ENCODE data around the gene UNKL.
A peak's percentile ranks its signal among the peaks of the same experiment; 100 is the strongest.

Gene UNKL

DNA sequence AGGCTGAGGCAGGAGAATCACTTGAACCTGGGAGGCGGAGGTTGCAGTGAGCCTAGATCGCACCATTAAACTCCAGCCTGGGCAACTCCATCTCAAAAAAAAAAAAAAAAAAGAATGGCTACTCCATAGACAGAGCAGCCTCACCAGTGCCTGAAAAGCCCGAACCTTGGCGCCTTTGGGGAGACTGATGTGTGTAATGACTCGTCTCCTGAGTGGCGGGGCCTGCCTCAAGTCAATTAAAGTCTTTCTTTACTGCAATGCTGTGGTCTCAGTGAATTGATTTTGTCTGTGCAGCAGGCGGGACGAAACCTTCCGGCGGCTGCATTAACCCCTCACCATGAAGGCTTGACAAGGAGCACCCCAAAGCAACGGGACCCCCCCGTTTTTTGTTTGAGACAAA is 9.5 kb upstream of the UNKL start:
- Mint-ChIP-seq H3K4me1 (no peaks in the 10 kb centered on the region), H3K27me3 (no peaks in the 10 kb centered on the region), H3K27ac (ENCODE audit: low read depth) (no peak overlapping the region), H3K4me3 (no peak overlapping the region), H3K36me3 (ENCODE audit: insufficient read depth) (peaks cover 9% of the 10 kb centered on the region), H3K9me3 (no peaks in the 10 kb centered on the region)
- DNase-seq (ENCODE audit: low spot score in 2 of 2) (no peak), ATAC-seq (replicated peaks; ENCODE audit: extremely low read depth, poor library complexity, severe bottlenecking) (no peak)

DNA sequence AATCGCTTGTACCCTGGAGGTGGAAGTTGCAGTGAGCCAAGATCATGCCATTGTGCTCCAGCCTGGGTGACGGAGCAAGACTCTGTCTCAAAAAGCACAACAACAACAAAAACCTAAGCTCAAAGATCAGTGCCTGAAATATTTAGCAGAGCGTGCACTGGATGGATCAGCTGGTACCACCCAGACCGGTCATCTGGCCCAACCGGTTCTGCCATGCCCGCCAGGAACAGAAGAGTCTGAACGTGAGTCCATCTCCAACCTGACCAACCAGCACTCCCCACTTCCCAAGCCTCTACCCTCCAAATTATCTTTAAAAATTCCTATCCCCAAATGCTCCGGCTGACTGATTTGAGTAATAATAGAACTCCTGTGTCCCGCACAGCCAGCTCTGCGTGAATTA is 7.6 kb upstream of the UNKL start:
- H3K4me3 Mint-ChIP-seq, result peak overlapping the region; percentile 90
- peak overlapping the region; percentile 96 for H3K27ac Mint-ChIP-seq (ENCODE audit: low read depth)
- ATAC-seq (replicated peaks; ENCODE audit: extremely low read depth, poor library complexity, severe bottlenecking), result no peak
- H3K9me3 Mint-ChIP-seq, result no peaks in the 10 kb centered on the region
- no peak for DNase-seq (ENCODE audit: low spot score in 2 of 2)
- peaks cover 14% of the 10 kb centered on the region for H3K36me3 Mint-ChIP-seq (ENCODE audit: insufficient read depth)
- H3K4me1 Mint-ChIP-seq, result no peaks in the 10 kb centered on the region
- H3K27me3 Mint-ChIP-seq, result no peaks in the 10 kb centered on the region

DNA sequence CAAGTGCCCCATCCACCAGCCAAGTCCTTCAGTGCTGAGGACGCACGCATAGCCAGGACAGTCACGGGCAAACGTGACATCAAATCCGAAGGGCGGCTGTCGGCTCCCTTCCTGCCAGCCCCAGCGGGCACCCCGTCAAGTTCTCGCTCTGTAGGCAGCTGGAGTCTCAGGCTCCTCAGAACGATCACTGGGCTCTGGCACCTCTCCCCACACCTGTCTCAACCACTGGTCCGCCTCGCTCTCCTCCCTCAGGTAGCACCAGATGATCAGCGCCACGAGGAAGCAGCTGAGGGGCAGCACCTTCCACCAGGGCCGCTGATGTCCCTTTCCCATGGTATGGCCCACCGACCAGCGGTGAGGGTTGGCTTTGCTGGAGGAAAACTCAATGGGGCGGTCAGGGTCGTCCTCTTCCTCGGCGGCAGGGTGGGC is 5.6 kb upstream of the UNKL start:
- Mint-ChIP-seq H3K36me3 (ENCODE audit: insufficient read depth) (peaks cover 16% of the 10 kb centered on the region), H3K4me3 (peak overlapping the region; percentile 90), H3K9me3 (no peaks in the 10 kb centered on the region), H3K27me3 (no peaks in the 10 kb centered on the region), H3K4me1 (peaks cover 7% of the 10 kb centered on the region), H3K27ac (ENCODE audit: low read depth) (peak overlapping the region; percentile 96)
- ATAC-seq (replicated peaks; ENCODE audit: extremely low read depth, poor library complexity, severe bottlenecking) (no peak), DNase-seq (ENCODE audit: low spot score in 2 of 2) (no peak)

DNA sequence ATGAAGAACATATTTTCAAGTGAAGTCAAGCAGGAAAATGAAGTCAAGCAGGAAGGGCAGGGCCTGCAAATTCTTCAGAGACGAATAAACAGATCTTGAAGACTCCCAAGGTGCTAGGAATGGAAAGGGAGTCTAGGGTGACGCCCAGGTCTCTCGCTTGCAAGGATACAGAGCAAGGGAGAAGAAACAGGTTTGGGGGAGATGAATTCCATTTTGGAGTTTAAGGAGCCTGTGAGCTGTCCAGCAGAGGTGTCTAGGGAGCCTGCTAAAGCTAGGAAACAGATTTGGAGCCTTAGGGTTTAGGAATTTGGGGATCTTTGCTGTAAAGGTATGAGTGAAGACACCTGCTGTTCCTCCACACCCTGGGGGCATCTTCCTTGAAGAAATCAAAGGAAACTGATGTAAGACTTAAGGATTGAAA is 2.0 kb upstream of the UNKL start:
- DNase-seq (ENCODE audit: low spot score in 2 of 2) (no peak), ATAC-seq (replicated peaks; ENCODE audit: extremely low read depth, poor library complexity, severe bottlenecking) (no peak)
- Mint-ChIP-seq H3K27me3 (no peaks in the 10 kb centered on the region), H3K4me1 (peaks cover 11% of the 10 kb centered on the region), H3K9me3 (no peaks in the 10 kb centered on the region), H3K27ac (ENCODE audit: low read depth) (no peak overlapping the region), H3K36me3 (ENCODE audit: insufficient read depth) (peaks cover 31% of the 10 kb centered on the region), H3K4me3 (peak overlapping the region; percentile 9)

DNA sequence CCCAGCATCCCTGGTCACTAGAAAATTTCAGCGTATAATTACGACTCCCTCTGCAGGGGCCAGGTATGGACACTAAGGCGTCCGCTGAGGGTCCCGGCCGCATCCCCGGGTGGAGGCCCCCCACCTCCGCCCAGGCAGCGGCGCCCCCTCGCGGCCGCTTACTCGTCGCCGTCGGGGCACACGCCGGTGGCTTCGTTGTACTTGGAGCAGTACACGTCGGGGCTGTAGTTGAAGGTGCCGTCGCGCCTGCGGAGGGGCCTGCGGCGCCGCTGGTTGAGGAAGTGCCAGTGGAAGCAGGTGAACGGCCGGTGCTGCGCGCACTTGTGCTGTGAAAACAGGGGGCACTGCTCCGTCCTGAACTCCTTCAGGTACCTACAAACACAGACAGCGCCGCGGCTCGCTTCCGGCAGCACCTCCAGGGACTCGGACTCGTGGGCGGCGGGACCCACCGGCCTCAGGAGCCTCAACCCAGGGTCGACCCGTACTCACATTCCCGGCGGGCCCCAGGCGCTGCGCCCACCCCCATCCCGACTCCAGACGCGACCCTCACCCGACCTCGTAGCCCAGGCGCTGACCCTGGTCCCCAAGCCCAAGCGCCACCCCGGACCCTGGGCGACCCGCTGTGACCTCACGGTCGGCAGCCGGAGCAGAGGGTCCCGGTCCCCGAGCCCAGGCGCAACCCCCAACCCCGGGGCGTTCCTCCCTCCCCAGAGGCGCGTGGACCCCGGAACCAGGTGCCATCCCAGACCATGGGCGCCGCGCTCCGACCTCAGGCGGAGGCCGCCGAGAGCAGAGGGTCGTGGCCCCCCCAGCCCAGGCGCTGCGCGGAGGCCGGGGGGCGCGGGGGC is 596 bp downstream of the UNKL start:
- H3K27me3 Mint-ChIP-seq, result no peaks in the 10 kb centered on the region
- H3K36me3 Mint-ChIP-seq (ENCODE audit: insufficient read depth), result peaks cover 37% of the 10 kb centered on the region

DNA sequence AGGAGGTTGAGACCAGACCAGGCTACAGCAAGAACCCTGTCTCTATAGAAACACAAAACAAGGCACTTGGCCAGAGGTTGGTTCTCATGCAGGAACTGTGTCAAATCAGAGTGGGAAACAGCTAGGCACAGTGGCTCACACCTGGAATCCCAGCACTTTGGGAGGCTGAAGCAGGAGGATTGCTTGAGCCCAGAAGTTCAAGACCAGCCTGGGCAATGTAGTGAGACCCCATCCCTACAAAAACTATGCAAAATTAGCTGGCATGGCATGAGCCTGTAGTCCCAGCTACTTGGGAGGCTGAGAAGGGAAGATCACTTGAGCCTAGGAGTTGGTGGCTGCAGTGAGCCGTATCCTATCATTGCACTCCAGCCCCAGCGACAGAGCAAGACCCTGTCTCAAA is 1.7 kb downstream of the UNKL start:
- Mint-ChIP-seq H3K4me1 (peaks cover 29% of the 10 kb centered on the region), H3K4me3 (peak overlapping the region; percentile 83), H3K27me3 (no peaks in the 10 kb centered on the region), H3K36me3 (ENCODE audit: insufficient read depth) (peaks cover 32% of the 10 kb centered on the region), H3K9me3 (no peaks in the 10 kb centered on the region), H3K27ac (ENCODE audit: low read depth) (no peak overlapping the region)
- no peak for DNase-seq (ENCODE audit: low spot score in 2 of 2)
- ATAC-seq (replicated peaks; ENCODE audit: extremely low read depth, poor library complexity, severe bottlenecking), result no peak

More for the DNA sequence above, 596 bp downstream of the UNKL start:
- Mint-ChIP-seq H3K4me1 (peaks cover 19% of the 10 kb centered on the region), H3K9me3 (no peaks in the 10 kb centered on the region), H3K27ac (ENCODE audit: low read depth) (peak overlapping the region; percentile 68), H3K4me3 (peak overlapping the region; percentile 83)
- ATAC-seq (replicated peaks; ENCODE audit: extremely low read depth, poor library complexity, severe bottlenecking) (peak; percentile 69), DNase-seq (ENCODE audit: low spot score in 2 of 2) (peak; percentile 41 to 46)

DNA sequence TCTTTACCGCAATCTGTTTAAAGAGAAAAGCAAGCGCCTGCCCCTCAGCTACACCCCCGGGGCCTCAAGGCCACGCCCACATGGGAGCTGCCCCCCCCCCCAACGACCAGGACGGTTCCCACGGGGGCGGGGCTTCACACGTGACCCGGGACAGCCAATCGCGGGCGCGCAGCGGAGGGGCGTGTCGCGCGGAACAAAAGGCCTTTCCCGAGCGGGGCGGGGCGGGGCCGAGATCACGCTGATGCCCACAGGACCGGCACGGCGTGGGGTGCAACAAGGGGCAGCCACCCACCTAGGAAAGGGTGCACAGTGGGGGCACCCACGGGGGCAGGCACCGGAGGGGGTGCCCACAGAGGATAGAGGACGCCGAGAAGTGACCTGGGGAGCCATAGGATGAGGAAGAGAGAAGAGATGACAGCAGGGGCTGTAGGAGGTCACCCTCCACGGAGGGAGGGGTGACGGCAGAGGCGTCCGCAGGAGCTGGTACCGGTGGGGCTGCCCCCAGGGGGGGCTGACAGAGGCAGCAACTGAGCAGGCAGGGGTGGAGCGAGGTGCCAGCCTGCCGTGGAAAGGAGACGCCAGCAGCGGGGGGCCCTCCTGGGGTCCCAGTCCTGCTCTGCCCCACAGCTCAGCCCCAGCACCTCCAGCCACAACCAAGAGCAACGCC is 6.2 kb downstream of the UNKL start:
- DNase-seq (ENCODE audit: low spot score in 2 of 2) (peak; percentile 93 to 95), ATAC-seq (replicated peaks; ENCODE audit: extremely low read depth, poor library complexity, severe bottlenecking) (peak; percentile 91)
- H3K4me1 Mint-ChIP-seq, result peaks cover 26% of the 10 kb centered on the region
- H3K4me3 Mint-ChIP-seq, result peak overlapping the region; percentile 76
- no peaks in the 10 kb centered on the region for H3K27me3 Mint-ChIP-seq
- H3K9me3 Mint-ChIP-seq, result no peaks in the 10 kb centered on the region
- peak overlapping the region; percentile 35 for H3K27ac Mint-ChIP-seq (ENCODE audit: low read depth)
- H3K36me3 Mint-ChIP-seq (ENCODE audit: insufficient read depth), result peaks cover 31% of the 10 kb centered on the region

DNA sequence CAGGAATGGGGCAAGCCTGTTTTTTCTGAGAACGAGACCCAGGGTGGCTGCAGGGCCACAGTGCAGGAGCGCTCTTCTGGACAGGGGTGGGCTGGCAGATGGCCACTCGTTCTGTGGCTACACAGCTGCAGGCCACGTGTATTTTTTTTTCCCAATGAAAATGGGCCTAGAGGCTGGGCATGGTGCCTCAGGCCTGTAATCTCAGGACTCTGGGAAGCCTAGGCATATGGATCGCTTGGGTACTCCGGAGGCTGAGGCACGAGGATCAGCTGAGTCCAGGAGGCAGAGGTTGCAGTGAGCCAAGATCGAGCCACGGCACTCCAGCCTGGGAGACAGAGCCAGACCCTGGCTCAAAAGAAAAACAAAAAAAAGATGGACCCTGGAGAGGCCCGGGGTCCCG is 6.8 kb downstream of the UNKL start:
- ATAC-seq (replicated peaks; ENCODE audit: extremely low read depth, poor library complexity, severe bottlenecking), result no peak
- no peak for DNase-seq (ENCODE audit: low spot score in 2 of 2)
- H3K4me3 Mint-ChIP-seq, result peak overlapping the region; percentile 76
- H3K36me3 Mint-ChIP-seq (ENCODE audit: insufficient read depth), result peaks cover 32% of the 10 kb centered on the region
- H3K27me3 Mint-ChIP-seq, result no peaks in the 10 kb centered on the region
- H3K27ac Mint-ChIP-seq (ENCODE audit: low read depth), result peak overlapping the region; percentile 35
- peaks cover 26% of the 10 kb centered on the region for H3K4me1 Mint-ChIP-seq
- H3K9me3 Mint-ChIP-seq, result no peaks in the 10 kb centered on the region

DNA sequence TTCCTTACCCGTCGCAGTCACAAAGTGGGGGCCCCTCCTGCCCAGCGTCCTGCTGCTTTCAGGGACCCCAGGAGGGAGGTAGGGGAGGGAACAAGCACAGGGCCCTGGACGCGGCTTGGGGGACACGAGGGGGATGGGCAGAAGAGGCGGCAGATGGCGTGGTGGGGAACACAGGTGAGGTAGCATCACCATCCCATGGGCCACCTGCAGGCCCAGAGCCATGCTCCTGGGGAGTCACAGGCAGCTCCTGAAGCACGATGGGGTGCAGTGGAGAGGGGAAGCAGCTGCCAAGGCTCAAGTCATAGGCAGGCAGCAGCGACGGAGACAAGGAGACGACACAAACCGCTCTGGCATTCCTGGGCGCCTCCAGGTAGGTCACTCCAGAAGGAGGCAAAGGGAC is 10.8 kb downstream of the UNKL start:
- Mint-ChIP-seq H3K4me1 (peaks cover 28% of the 10 kb centered on the region), H3K36me3 (ENCODE audit: insufficient read depth) (peaks cover 40% of the 10 kb centered on the region), H3K9me3 (no peaks in the 10 kb centered on the region), H3K27ac (ENCODE audit: low read depth) (no peak overlapping the region), H3K27me3 (no peaks in the 10 kb centered on the region), H3K4me3 (no peak overlapping the region)
- DNase-seq (ENCODE audit: low spot score in 2 of 2), result no peak
- ATAC-seq (replicated peaks; ENCODE audit: extremely low read depth, poor library complexity, severe bottlenecking), result no peak

DNA sequence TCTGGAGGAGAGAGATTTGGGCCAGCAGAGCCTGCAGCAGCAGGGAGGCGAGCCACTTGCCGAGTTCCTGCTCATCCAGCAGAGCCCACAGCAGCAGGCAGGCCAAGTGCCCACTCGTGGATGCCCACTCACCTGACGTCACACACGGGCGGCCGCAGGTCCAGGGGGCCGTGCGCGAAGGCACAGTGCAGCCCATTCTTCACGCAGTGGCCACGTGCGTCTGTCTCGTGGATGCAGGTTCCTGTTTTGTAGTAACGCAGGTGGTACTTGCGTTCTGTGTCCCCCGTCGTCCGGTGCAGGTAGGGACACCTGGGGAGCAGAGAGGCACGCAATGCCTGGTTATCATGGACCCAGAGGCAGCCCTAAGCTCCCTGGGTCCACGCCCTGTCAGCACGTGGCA is 11.5 kb downstream of the UNKL start:
- no peak for ATAC-seq (replicated peaks; ENCODE audit: extremely low read depth, poor library complexity, severe bottlenecking)
- peaks cover 21% of the 10 kb centered on the region for H3K4me1 Mint-ChIP-seq
- no peaks in the 10 kb centered on the region for H3K9me3 Mint-ChIP-seq

DNA sequence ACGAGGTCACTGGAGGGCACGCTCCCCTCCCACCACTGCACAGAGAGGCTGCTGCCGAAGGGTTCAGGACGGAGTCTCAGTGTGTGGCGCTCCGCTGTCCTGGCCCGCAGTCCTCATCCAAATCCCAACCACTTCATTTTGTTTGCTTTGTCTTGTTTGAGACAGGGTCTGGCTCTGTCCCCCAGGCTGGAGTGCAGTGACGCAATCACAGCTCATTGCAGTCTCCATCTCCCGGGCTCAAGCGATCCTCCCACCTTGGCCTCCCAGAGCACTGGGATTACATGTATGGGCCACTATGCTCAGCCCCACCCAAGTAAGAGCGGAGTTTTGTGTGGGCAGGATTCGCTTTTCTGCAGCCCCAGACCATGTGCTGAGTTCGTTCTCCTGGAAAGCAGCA is 12.7 kb downstream of the UNKL start:
- Mint-ChIP-seq H3K36me3 (ENCODE audit: insufficient read depth) (peaks cover 44% of the 10 kb centered on the region), H3K27ac (ENCODE audit: low read depth) (peak overlapping the region; percentile 44), H3K4me1 (peaks cover 16% of the 10 kb centered on the region), H3K27me3 (no peaks in the 10 kb centered on the region), H3K4me3 (no peak overlapping the region), H3K9me3 (no peaks in the 10 kb centered on the region)
- ATAC-seq (replicated peaks; ENCODE audit: extremely low read depth, poor library complexity, severe bottlenecking), result no peak
- DNase-seq (ENCODE audit: low spot score in 2 of 2), result no peak

More for the DNA sequence above, 11.5 kb downstream of the UNKL start:
- H3K36me3 Mint-ChIP-seq (ENCODE audit: insufficient read depth), result peaks cover 45% of the 10 kb centered on the region
- H3K27me3 Mint-ChIP-seq, result no peaks in the 10 kb centered on the region
- H3K27ac Mint-ChIP-seq (ENCODE audit: low read depth), result no peak overlapping the region
- no peak overlapping the region for H3K4me3 Mint-ChIP-seq
- DNase-seq (ENCODE audit: low spot score in 2 of 2), result no peak

DNA sequence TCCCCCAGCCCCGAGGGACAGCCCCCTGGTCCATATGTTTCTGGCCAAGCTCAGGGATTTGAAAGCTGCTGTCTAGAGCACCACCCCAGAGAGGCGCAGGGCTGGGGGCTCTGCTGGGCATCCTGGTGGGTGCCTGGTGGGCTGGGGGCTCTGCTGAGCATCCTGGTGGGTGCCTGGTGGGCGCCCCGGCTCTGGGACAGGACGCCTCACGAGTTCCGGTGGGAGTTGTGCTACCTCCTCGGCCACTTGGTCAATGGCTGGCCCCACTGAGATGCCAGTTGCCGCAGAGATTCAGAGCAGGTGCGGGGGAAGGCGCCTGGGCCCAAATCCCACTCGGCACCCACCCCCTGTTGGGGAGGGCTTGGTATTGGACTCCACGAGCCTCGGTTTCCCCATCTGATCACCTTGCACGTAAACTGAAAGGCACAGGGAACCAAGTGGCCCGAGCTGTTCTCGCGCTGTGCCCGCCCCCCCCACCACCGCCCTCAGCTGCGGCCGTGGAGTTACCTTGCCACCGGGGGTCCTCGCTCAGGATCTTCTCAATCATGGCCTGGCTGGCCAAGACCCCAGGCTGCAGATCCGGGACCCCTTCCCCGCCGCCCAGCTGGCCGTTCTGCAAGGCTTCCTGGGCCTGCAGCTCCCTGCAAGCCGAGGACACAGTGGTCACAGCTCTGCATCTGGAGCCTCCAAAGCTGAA is 13.3 kb downstream of the UNKL start:
- peaks cover 46% of the 10 kb centered on the region for H3K36me3 Mint-ChIP-seq (ENCODE audit: insufficient read depth)
- DNase-seq (ENCODE audit: low spot score in 2 of 2) (no peak), ATAC-seq (replicated peaks; ENCODE audit: extremely low read depth, poor library complexity, severe bottlenecking) (no peak)
- H3K27me3 Mint-ChIP-seq, result no peaks in the 10 kb centered on the region
- peaks cover 16% of the 10 kb centered on the region for H3K4me1 Mint-ChIP-seq
- peak overlapping the region; percentile 44 for H3K27ac Mint-ChIP-seq (ENCODE audit: low read depth)
- H3K9me3 Mint-ChIP-seq, result no peaks in the 10 kb centered on the region
- H3K4me3 Mint-ChIP-seq, result no peak overlapping the region
